Urinary bladder (tissue), 4 donors: Measurements from ENCODE around the gene PEPD. TPM values are rescaled to one million over a fixed set of nuclear protein-coding genes. Genes with fewer than 3 reads are reported as not detected.

Experiments used
- DNase-seq: peaks from one replicate; pipeline ENCODE4 v3.0.0-alpha.2; 2015; ENCODE audit errors: extremely low spot score
- H3K27ac ChIP-seq: one replicate; pipeline ENCODE4 v1.5.1; 2013; ENCODE audit warnings: low read depth, mild to moderate bottlenecking, moderate library complexity
- H3K36me3 ChIP-seq: one replicate; pipeline ENCODE4 v1.6.1; 2013; ENCODE audit warnings: mild to moderate bottlenecking, moderate library complexity; ENCODE audit not compliant: insufficient read depth
- H3K4me1 ChIP-seq: one replicate; pipeline ENCODE4 v1.6.1; 2013; ENCODE audit warnings: mild to moderate bottlenecking, moderate library complexity; ENCODE audit not compliant: insufficient read depth
- H3K4me3 ChIP-seq: one replicate; pipeline ENCODE4 v1.5.1; 2013; ENCODE audit warnings: low read depth, low read length
- WGBS: extraction: QIAGEN DNeasy Blood & Tissue Kit; methylation state at CpG from one replicate; pipeline ENCODE4 v1.1.7; 2013; 5-methylcytosine and 5-hydroxymethylcytosine counted together
- polyA plus RNA-seq: library from polyadenylated mRNA; stranded (reverse); fragments of 200-250 nt; gene quantifications from one replicate; pipeline ENCODE4 v1.2.3, GENCODE V29; 2013
- total RNA-seq: library from RNA; depleted of rRNA; stranded (reverse); fragments of >200 nt; gene quantifications from one replicate; pipeline ENCODE4 v1.2.3, GENCODE V29; 2014
- donor health status: healthy with polysubstance abuse.
- donor health status: healthy.

The PEPD gene
- total and polyA plus RNA-seq, 2 donors, result 24.2 to 85.0 TPM

GRCh38 chr19:33442706-33443105 is 78.9 kb downstream of the PEPD start:
- Histone ChIP-seq H3K4me3 (no peak overlapping the region), H3K27ac (no peak overlapping the region), H3K4me1 (no peaks in the 10 kb centered on the region), H3K36me3 (no peaks in the 10 kb centered on the region)
- DNase-seq, result no peak
- 95% methylated on average over 9 of the region's 9 CpGs for WGBS

- 88% methylated on average over 3 of the region's 3 CpGs for WGBS
- DNase-seq, result no peak
- Histone ChIP-seq H3K4me3 (no peak overlapping the region), H3K4me1 (no peaks in the 10 kb centered on the region), H3K27ac (no peak overlapping the region), H3K36me3 (no peaks in the 10 kb centered on the region)
Measured at GRCh38 chr19:33441828-33442227, 79.8 kb downstream of the PEPD start.

- no peak for DNase-seq
- Histone ChIP-seq H3K4me3 (no peak overlapping the region), H3K27ac (no peak overlapping the region), H3K4me1 (no peaks in the 10 kb centered on the region), H3K36me3 (no peaks in the 10 kb centered on the region)
- 88% methylated on average over 11 of the region's 11 CpGs for WGBS
Measured at GRCh38 chr19:33441277-33441699, 80.3 kb downstream of the PEPD start.

GRCh38 chr19:33440682-33441081 is 80.9 kb downstream of the PEPD start:
- 94% methylated on average over 7 of the region's 7 CpGs for WGBS
- DNase-seq, result no peak
- Histone ChIP-seq H3K27ac (no peak overlapping the region), H3K4me3 (no peak overlapping the region), H3K36me3 (no peaks in the 10 kb centered on the region), H3K4me1 (no peaks in the 10 kb centered on the region)

- no peak for DNase-seq
- Histone ChIP-seq H3K27ac (no peak overlapping the region), H3K4me3 (no peak overlapping the region), H3K4me1 (no peaks in the 10 kb centered on the region), H3K36me3 (no peaks in the 10 kb centered on the region)
- WGBS, result 78% methylated on average over 6 of the region's 6 CpGs
Measured at GRCh38 chr19:33440241-33440640, 81.3 kb downstream of the PEPD start.

- 87% methylated on average over 16 of the region's 16 CpGs for WGBS
- no peaks in the 10 kb centered on the region for H3K4me1 ChIP-seq
- H3K36me3 ChIP-seq, result no peaks in the 10 kb centered on the region
- H3K27ac ChIP-seq, result no peak overlapping the region
- no peak for DNase-seq
- H3K4me3 ChIP-seq, result no peak overlapping the region
Measured at GRCh38 chr19:33438987-33439781, 82.4 kb downstream of the PEPD start.

GRCh38 chr19:33437821-33438671 is 83.5 kb downstream of the PEPD start:
- 64% methylated on average over 11 of the region's 11 CpGs for WGBS
- no peak overlapping the region for H3K27ac ChIP-seq
- no peak overlapping the region for H3K4me3 ChIP-seq
- no peak for DNase-seq
- H3K4me1 ChIP-seq, result no peaks in the 10 kb centered on the region
- no peaks in the 10 kb centered on the region for H3K36me3 ChIP-seq

- no peak for DNase-seq
- 56% methylated on average over 11 of the region's 11 CpGs for WGBS
Measured at GRCh38 chr19:33437393-33437820, 84.2 kb downstream of the PEPD start.

GRCh38 chr19:33436360-33437345 is 84.9 kb downstream of the PEPD start:
- 84% methylated on average over 22 of the region's 22 CpGs for WGBS
- DNase-seq, result no peak

More at GRCh38 chr19:33437393-33437820, 84.2 kb downstream of the PEPD start:
- H3K27ac ChIP-seq, result no peak overlapping the region
- no peaks in the 10 kb centered on the region for H3K4me1 ChIP-seq
- H3K4me3 ChIP-seq, result no peak overlapping the region
- H3K36me3 ChIP-seq, result no peaks in the 10 kb centered on the region

GRCh38 chr19:33435706-33436359 is 85.8 kb downstream of the PEPD start:
- no peak overlapping the region for H3K27ac ChIP-seq
- no peaks in the 10 kb centered on the region for H3K4me1 ChIP-seq
- DNase-seq, result no peak
- H3K36me3 ChIP-seq, result no peaks in the 10 kb centered on the region
- no peak overlapping the region for H3K4me3 ChIP-seq
- WGBS, result 90% methylated on average over 11 of the region's 11 CpGs

More at GRCh38 chr19:33436360-33437345, 84.9 kb downstream of the PEPD start:
- Histone ChIP-seq H3K27ac (no peak overlapping the region), H3K36me3 (no peaks in the 10 kb centered on the region), H3K4me3 (no peak overlapping the region), H3K4me1 (no peaks in the 10 kb centered on the region)

GRCh38 chr19:33434886-33435705 is 86.5 kb downstream of the PEPD start:
- Histone ChIP-seq H3K27ac (no peak overlapping the region), H3K4me3 (no peak overlapping the region), H3K4me1 (no peaks in the 10 kb centered on the region), H3K36me3 (no peaks in the 10 kb centered on the region)
- WGBS, result 71% methylated on average over 28 of the region's 28 CpGs
- DNase-seq, result no peak
